SU-DHL-6 (cell line): Measurements from ENCODE around the gene TRIM75.

Experiments used
- H2AFZ ChIP-seq: fragments of 200-600 bp; sonication (generic); 2 replicates; pipeline ENCODE4 v1.6.1; 2014; ENCODE audit warnings: low read depth, mild to moderate bottlenecking, moderate library complexity, mixed read lengths, antibody characterized with exemption, low read length; ENCODE audit not compliant: severe bottlenecking
- H3F3A ChIP-seq: fragments of 200-600 bp; shearing (Covaris generic); 2 replicates; pipeline ENCODE4 v1.6.0; 2016; ENCODE audit warnings: antibody characterized with exemption, mild to moderate bottlenecking; ENCODE audit not compliant: insufficient read depth
- H3K27ac ChIP-seq: fragments of 200-600 bp; sonication (generic); 2 replicates; pipeline ENCODE4 v1.5.1; 2016; ENCODE audit warnings: low read depth, mild to moderate bottlenecking, low read length, moderate library complexity, mixed read lengths
- H3K27me3 ChIP-seq: fragments of 200-600 bp; sonication (generic), shearing (Covaris generic); 2 replicates; pipeline ENCODE4 v1.6.0; 2014; ENCODE audit warnings: mild to moderate bottlenecking, low read length
- H3K36me3 ChIP-seq: fragments of 200-600 bp; sonication (generic); 2 replicates; pipeline ENCODE4 v1.6.1; 2014; ENCODE audit warnings: mild to moderate bottlenecking, low read length, mixed read lengths
- H3K4me2 ChIP-seq: fragments of 300-600, 200-600 bp; shearing (Covaris generic), sonication (generic); 2 replicates; pipeline ENCODE4 v1.6.0; 2014; ENCODE audit warnings: low read length, low read depth, mild to moderate bottlenecking; ENCODE audit not compliant: poor library complexity, severe bottlenecking
- H3K4me3 ChIP-seq: fragments of 200-600 bp; sonication (generic); 2 replicates; pipeline ENCODE4 v1.5.1; 2014; ENCODE audit warnings: antibody characterized with exemption, low read length, mild to moderate bottlenecking, mixed read lengths; ENCODE audit not compliant: insufficient read depth, poor library complexity, severe bottlenecking
- H3K79me2 ChIP-seq: fragments of 200-600 bp; sonication (generic); 2 replicates; pipeline ENCODE4 v1.6.1; 2014; ENCODE audit warnings: mild to moderate bottlenecking, low read length, moderate library complexity; ENCODE audit not compliant: insufficient read depth
- H3K9ac ChIP-seq: fragments of 200-600 bp; sonication (generic); 2 replicates; pipeline ENCODE4 v1.7.0; 2014; ENCODE audit warnings: mild to moderate bottlenecking, low read length
- H3K9me2 ChIP-seq: fragments of 200-600 bp; sonication (generic); replicated peaks from 2 replicates; pipeline ENCODE4 v1.6.1; 2014; ENCODE audit warnings: low read length; ENCODE audit not compliant: insufficient read depth
- H3K9me3 ChIP-seq: fragments of 200-600 bp; sonication (generic); 2 replicates; pipeline ENCODE4 v1.6.1; 2014; ENCODE audit warnings: low read length, mixed read lengths; ENCODE audit not compliant: insufficient read depth
- H4K20me1 ChIP-seq: fragments of 200-600 bp; sonication (generic); 2 replicates; pipeline ENCODE4 v1.6.1; 2014; ENCODE audit warnings: low read depth, mild to moderate bottlenecking, antibody characterized with exemption, low read length, moderate library complexity, mixed read lengths
- EZH2phosphoT487 ChIP-seq: fragments of 200-600 bp; sonication (generic), shearing (Covaris generic); conservative IDR thresholded peaks from 2 replicates; pipeline ENCODE4 v1.6.1; 2018; ENCODE audit warnings: mild to moderate bottlenecking, antibody characterized with exemption, low read length, moderate library complexity, mixed read lengths
- TF ChIP-seq, protein P1 (sequence below): fragments of 200-600 bp; sonication (generic); IDR thresholded peaks from one replicate; pipeline ENCODE4 v1.5.1; 2017; ENCODE audit warnings: antibody characterized with exemption, mild to moderate bottlenecking, low read length, moderate library complexity; ENCODE audit not compliant: insufficient read depth, poor library complexity, severe bottlenecking

The TRIM75 gene

DNA sequence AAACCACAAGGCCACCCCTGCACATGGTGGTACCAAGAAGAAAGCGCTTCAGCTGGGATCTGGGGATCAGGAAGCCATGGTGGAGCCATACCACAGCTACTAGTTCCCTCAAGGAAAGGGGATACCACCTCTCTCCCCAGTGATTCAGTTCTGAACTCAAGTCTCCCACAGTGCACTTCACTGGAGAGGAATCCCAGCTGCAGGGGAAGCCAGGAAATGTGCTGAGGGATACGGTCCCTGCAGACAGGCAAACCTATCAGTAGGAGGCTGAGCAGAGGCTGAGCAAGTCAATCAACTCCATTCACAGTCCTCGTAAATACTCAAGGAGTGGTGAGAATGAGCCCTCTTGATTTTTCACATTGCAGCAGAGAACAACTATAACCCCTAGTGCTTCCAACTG, 48.0 kb downstream of the TRIM75 start:
- Histone ChIP-seq H3K9ac (no peak overlapping the region), H3K36me3 (peaks cover 3% of the 10 kb centered on the region; the same call in 1 of the 2 replicates), H3K79me2 (0 out of 2 replicates have a peak, but pooled peaks cover 9% of the 10 kb centered on the region), H3K4me2 (no peak overlapping the region), H3K9me3 (no peaks in the 10 kb centered on the region), H3K9me2 (no peaks in the 10 kb centered on the region), H3K4me3 (no peak overlapping the region), H3K27ac (no peak overlapping the region), H4K20me1 (no peaks in the 10 kb centered on the region), H3F3A (no peaks in the 10 kb centered on the region), H2AFZ (no peak overlapping the region), H3K27me3 (no peaks in the 10 kb centered on the region)
- TF ChIP-seq, protein P1, sequence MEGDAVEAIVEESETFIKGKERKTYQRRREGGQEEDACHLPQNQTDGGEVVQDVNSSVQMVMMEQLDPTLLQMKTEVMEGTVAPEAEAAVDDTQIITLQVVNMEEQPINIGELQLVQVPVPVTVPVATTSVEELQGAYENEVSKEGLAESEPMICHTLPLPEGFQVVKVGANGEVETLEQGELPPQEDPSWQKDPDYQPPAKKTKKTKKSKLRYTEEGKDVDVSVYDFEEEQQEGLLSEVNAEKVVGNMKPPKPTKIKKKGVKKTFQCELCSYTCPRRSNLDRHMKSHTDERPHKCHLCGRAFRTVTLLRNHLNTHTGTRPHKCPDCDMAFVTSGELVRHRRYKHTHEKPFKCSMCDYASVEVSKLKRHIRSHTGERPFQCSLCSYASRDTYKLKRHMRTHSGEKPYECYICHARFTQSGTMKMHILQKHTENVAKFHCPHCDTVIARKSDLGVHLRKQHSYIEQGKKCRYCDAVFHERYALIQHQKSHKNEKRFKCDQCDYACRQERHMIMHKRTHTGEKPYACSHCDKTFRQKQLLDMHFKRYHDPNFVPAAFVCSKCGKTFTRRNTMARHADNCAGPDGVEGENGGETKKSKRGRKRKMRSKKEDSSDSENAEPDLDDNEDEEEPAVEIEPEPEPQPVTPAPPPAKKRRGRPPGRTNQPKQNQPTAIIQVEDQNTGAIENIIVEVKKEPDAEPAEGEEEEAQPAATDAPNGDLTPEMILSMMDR = no peak
- no peak for TF ChIP-seq EZH2phosphoT487

DNA sequence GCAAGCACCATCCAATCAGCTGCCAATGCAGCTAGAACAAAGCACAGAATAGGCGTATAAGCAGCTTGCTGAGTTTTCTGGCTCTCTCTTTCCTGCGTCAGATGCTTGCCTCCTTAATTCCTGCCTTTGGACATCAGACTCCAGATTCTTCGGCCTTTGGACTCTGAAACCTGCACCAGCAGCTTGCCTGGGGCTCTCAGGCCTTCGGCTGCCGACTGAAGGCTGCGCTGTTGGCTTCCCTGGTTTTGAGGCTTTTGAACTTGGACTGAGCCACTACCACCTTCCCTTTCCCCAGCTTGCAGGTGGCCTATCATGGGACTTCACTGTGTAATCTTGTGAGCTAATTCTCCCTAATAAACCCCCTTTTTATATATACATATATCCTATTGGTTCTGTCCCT, 52.9 kb downstream of the TRIM75 start:
- Histone ChIP-seq H3K27ac (no peak overlapping the region), H4K20me1 (no peaks in the 10 kb centered on the region), H3K4me2 (no peak overlapping the region), H3K36me3 (0 out of 2 replicates have a peak, but pooled peaks cover 2% of the 10 kb centered on the region), H3K27me3 (no peaks in the 10 kb centered on the region), H3K79me2 (peaks cover 21% of the 10 kb centered on the region), H3K9me2 (no peaks in the 10 kb centered on the region), H3K9ac (no peak overlapping the region), H3K4me3 (no peak overlapping the region), H3K9me3 (no peaks in the 10 kb centered on the region), H2AFZ (no peak overlapping the region), H3F3A (no peaks in the 10 kb centered on the region)
- TF ChIP-seq, protein P1 = no peak
- no peak for TF ChIP-seq EZH2phosphoT487
